ENCODE measurements around the gene DEPDC7. TPM values are rescaled to one million over a fixed set of nuclear protein-coding genes. Genes with fewer than 3 reads are reported as not detected.

The DEPDC7 gene
- total RNA-seq, 1 donor from 2014 or later: 4.7 TPM

DNA sequence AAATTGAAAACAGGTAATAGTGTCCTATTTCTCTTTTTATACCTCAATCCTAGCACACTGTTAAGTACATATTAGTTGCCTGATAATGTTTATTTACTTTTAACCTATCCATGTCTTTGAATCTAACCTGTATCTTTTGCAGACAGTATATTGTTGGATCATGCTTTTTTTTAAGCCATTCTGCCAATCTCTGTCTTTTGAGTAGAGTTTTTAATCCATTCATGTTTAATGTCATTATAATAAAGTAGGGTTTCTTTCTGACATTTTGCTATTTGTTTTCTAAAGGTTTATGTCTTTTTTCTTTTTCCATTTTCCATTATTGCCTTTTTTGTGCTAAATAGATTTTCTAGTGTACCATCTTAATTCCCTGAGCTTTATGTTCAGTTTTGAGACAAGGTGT lies 23.8 kb upstream of the DEPDC7 start:
- TF ChIP-seq, protein P1, sequence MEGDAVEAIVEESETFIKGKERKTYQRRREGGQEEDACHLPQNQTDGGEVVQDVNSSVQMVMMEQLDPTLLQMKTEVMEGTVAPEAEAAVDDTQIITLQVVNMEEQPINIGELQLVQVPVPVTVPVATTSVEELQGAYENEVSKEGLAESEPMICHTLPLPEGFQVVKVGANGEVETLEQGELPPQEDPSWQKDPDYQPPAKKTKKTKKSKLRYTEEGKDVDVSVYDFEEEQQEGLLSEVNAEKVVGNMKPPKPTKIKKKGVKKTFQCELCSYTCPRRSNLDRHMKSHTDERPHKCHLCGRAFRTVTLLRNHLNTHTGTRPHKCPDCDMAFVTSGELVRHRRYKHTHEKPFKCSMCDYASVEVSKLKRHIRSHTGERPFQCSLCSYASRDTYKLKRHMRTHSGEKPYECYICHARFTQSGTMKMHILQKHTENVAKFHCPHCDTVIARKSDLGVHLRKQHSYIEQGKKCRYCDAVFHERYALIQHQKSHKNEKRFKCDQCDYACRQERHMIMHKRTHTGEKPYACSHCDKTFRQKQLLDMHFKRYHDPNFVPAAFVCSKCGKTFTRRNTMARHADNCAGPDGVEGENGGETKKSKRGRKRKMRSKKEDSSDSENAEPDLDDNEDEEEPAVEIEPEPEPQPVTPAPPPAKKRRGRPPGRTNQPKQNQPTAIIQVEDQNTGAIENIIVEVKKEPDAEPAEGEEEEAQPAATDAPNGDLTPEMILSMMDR (IDR thresholded peaks at IDR 0.05): no peak
- H3K4me3 Mint-ChIP-seq (ENCODE audit: unreplicated experiment): no peak overlapping the region
- DNase-seq (ENCODE audit: low spot score): no peak
- peaks cover 21% of the 10 kb centered on the region for H3K9me3 Mint-ChIP-seq (ENCODE audit: low read depth)
- no peak overlapping the region for H3K27ac Mint-ChIP-seq (ENCODE audit: unreplicated experiment)
- H3K27me3 Mint-ChIP-seq (ENCODE audit: low read depth): peaks cover 6% of the 10 kb centered on the region
- H3K4me1 Mint-ChIP-seq (ENCODE audit: low read depth): no peaks in the 10 kb centered on the region
- H3K36me3 Mint-ChIP-seq (ENCODE audit: low read depth): peaks cover 5% of the 10 kb centered on the region

DNA sequence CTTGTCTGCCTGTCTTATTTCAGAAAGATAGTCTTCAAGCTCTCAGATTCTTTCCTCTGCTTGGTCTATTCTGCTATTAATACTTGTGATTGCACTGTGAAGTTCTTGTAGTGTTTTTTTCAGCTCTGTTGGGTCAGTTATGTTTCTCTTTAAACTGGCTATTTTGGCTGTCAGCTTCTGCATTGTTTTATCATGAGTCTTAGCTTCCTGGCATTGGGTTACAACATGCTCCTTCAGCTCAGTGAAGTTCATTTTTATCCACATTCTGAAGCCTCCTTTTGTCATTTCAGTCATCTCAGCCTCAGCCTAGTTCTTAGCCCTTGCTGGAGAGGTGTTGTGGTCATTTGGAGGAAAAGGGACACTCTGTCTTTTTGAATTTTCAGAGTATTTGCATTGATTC lies 15.5 kb upstream of the DEPDC7 start:
- Mint-ChIP-seq H3K4me3 (ENCODE audit: unreplicated experiment) (no peak overlapping the region), H3K36me3 (ENCODE audit: low read depth) (peaks cover 7% of the 10 kb centered on the region), H3K27me3 (ENCODE audit: low read depth) (peaks cover 6% of the 10 kb centered on the region), H3K4me1 (ENCODE audit: low read depth) (peaks cover 15% of the 10 kb centered on the region), H3K9me3 (ENCODE audit: low read depth) (peaks cover 17% of the 10 kb centered on the region), H3K27ac (ENCODE audit: unreplicated experiment) (peak overlapping the region; percentile 70)
- TF ChIP-seq, protein P1 (IDR thresholded peaks at IDR 0.05): no peak
- DNase-seq (ENCODE audit: low spot score): no peak

DNA sequence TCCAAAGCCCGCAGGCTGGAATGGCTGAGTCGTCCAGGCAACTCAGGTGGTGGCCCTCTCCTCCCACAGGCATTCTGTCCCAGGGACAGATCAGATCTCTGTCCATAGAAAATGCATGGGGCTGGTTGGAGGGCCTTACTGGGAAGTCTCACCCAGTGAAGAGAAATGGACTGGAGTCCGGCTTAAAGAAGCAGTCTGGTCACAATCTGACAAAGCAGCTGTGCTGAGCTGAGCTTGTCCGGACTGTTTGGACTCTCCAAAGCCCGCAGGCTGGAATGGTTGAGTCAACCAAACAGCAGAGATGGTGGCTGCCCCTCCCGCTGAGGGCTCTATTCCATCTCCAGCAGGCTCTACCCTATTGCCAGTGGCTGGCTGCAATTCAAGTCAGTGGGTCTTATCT lies 14.4 kb upstream of the DEPDC7 start:
- H3K27me3 Mint-ChIP-seq (ENCODE audit: low read depth): no peaks in the 10 kb centered on the region
- peaks cover 7% of the 10 kb centered on the region for H3K36me3 Mint-ChIP-seq (ENCODE audit: low read depth)
- DNase-seq (ENCODE audit: low spot score): no peak
- no peak overlapping the region for H3K27ac Mint-ChIP-seq (ENCODE audit: unreplicated experiment)
- no peak overlapping the region for H3K4me3 Mint-ChIP-seq (ENCODE audit: unreplicated experiment)
- TF ChIP-seq, protein P1 (IDR thresholded peaks at IDR 0.05): no peak
- H3K4me1 Mint-ChIP-seq (ENCODE audit: low read depth): peaks cover 15% of the 10 kb centered on the region
- peaks cover 17% of the 10 kb centered on the region for H3K9me3 Mint-ChIP-seq (ENCODE audit: low read depth)

DNA sequence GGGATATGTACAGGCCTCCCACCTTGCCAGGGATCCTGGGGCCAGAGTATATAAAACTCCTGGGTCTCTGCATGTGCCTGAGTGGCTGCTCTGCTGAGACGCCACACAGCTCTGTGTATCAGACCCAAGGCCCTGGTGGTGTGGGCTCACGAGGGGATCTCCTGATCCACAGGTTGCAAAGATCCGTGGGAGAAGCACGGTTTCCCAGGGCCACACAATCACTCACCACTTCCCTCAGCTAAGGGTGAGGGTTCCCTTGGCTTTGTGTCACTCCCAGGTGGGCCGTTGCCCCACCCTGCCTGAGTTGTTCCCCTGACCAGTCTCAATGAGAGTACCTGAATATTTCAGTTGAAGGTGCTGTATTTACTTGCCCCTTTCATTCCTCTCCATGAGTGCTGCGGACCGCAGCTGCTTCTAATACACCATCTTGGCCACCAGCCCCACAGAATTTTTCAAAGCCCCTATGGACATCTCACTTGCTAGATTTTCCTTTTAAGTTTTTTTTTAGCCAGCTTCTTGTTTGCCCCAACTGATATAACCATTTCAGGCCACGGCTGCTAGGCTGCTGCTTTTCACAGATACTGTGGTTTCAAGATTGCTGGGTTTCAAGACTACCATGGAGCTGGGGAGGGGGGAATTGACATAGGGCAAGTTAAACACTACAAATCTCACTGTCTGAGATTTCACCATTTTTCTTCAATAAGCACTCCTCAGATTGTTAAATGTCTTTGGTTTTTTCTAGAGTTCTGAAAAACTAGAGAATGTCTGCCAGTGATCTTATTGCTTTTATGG lies 13.7 kb upstream of the DEPDC7 start:
- Mint-ChIP-seq H3K36me3 (ENCODE audit: low read depth) (peaks cover 7% of the 10 kb centered on the region), H3K27me3 (ENCODE audit: low read depth) (no peaks in the 10 kb centered on the region), H3K4me3 (ENCODE audit: unreplicated experiment) (no peak overlapping the region), H3K4me1 (ENCODE audit: low read depth) (peaks cover 15% of the 10 kb centered on the region), H3K27ac (ENCODE audit: unreplicated experiment) (no peak overlapping the region), H3K9me3 (ENCODE audit: low read depth) (peaks cover 17% of the 10 kb centered on the region)
- TF ChIP-seq, protein P1 (IDR thresholded peaks at IDR 0.05): no peak
- DNase-seq (ENCODE audit: low spot score): no peak

DNA sequence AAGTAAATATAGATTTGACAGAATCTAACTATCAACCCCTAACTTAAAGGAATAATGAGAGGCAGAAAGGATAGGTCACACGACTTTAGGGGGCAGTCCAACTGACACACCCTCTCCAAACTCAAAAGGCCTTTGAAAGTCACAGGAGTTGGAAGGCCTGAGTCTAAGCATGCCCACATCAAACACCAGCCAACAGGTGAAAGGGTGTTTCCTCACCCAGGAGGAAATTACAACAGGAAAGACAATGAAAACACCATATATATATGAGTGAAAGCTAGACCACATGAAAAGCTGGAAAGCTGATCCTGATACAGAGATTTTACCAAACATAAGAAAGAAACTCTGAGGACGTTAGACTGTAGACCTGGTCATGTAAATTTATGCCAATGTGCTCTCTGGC lies 10.5 kb upstream of the DEPDC7 start:
- DNase-seq (ENCODE audit: low spot score): no peak
- no peak overlapping the region for H3K4me3 Mint-ChIP-seq (ENCODE audit: unreplicated experiment)
- H3K9me3 Mint-ChIP-seq (ENCODE audit: low read depth): no peaks in the 10 kb centered on the region
- no peaks in the 10 kb centered on the region for H3K27me3 Mint-ChIP-seq (ENCODE audit: low read depth)
- TF ChIP-seq, protein P1 (IDR thresholded peaks at IDR 0.05): no peak
- H3K36me3 Mint-ChIP-seq (ENCODE audit: low read depth): no peaks in the 10 kb centered on the region
- no peak overlapping the region for H3K27ac Mint-ChIP-seq (ENCODE audit: unreplicated experiment)
- peaks cover 6% of the 10 kb centered on the region for H3K4me1 Mint-ChIP-seq (ENCODE audit: low read depth)
